GM12874 (cell line): ENCODE measurements around the gene KRTAP13-4.

Experiments used
- CTCF ChIP-seq: IDR thresholded peaks from 2 replicates; pipeline ENCODE4 v1.5.1; 2011; ENCODE audit warnings: low read depth, mild to moderate bottlenecking, control low read depth, low read length, moderate library complexity; ENCODE audit not compliant: insufficient read depth

Gene KRTAP13-4

GRCh38 chr21:30426731-30427130, 3.3 kb upstream of the KRTAP13-4 start:
- no peak for TF ChIP-seq CTCF

- peak; percentile 45; the same call in 1 of the 2 replicates for TF ChIP-seq CTCF
These were observed 4.1 kb downstream of the KRTAP13-4 start for GRCh38 chr21:30434033-30434631.

GRCh38 chr21:30437010-30437565, 7.1 kb downstream of the KRTAP13-4 start:
- TF ChIP-seq CTCF: no peak

GRCh38 chr21:30439975-30440374, 10.0 kb downstream of the KRTAP13-4 start, which contains the start of gene KRTAP15-1:
Gene KRTAP15-1, plus strand, starts transcription at chr21:30440275. Its CDS starts 53 bp downstream, at chr21:30440328.
- TF ChIP-seq CTCF: no peak

- no peak for TF ChIP-seq CTCF
These were observed 13.2 kb downstream of the KRTAP13-4 start for GRCh38 chr21:30443226-30443625.

- no peak for TF ChIP-seq CTCF
These were observed 14.2 kb downstream of the KRTAP13-4 start for GRCh38 chr21:30444204-30444603.

- no peak for TF ChIP-seq CTCF
These were observed 17.0 kb downstream of the KRTAP13-4 start for GRCh38 chr21:30447056-30447455.
